Loucy (cell line): Measurements from ENCODE around the gene STARD13.

Experiments
- H2AFZ ChIP-seq: fragments of 200-600 bp; sonication (generic); 2 replicates; pipeline ENCODE4 v1.6.0; 2016; ENCODE audit warnings: antibody characterized with exemption, mild to moderate bottlenecking, low read length, moderate library complexity
- H3F3A ChIP-seq: fragments of 200-600 bp; 2 replicates; pipeline ENCODE4 v1.6.0; 2016; ENCODE audit warnings: antibody characterized with exemption, low read depth, mild to moderate bottlenecking
- H3K27me3 ChIP-seq: fragments of 200-600 bp; sonication (generic); 2 replicates; pipeline ENCODE4 v1.6.1; 2014; ENCODE audit warnings: low read length, mild to moderate bottlenecking; ENCODE audit not compliant: insufficient read depth, poor library complexity, severe bottlenecking
- H3K36me3 ChIP-seq: fragments of 200-600 bp; sonication (generic); 2 replicates; pipeline ENCODE4 v1.6.1; 2016; ENCODE audit warnings: low read length; ENCODE audit not compliant: insufficient read depth
- H3K4me1 ChIP-seq: fragments of 200-600 bp; sonication (generic); 2 replicates; pipeline ENCODE4 v1.5.1; 2014; ENCODE audit warnings: low read length, mild to moderate bottlenecking; ENCODE audit not compliant: insufficient read depth, poor library complexity, severe bottlenecking
- H3K4me2 ChIP-seq: fragments of 200-600 bp; sonication (generic); 2 replicates; pipeline ENCODE4 v1.6.0; 2014; ENCODE audit warnings: antibody characterized with exemption, low read length, low read depth, mild to moderate bottlenecking; ENCODE audit not compliant: poor library complexity, severe bottlenecking
- H3K4me3 ChIP-seq: fragments of 200-600 bp; sonication (generic); 2 replicates; pipeline ENCODE4 v1.5.1; 2014; ENCODE audit warnings: low read length, mild to moderate bottlenecking, mixed read lengths; ENCODE audit not compliant: poor library complexity, severe bottlenecking
- H3K79me2 ChIP-seq: fragments of 200-600 bp; sonication (generic); 2 replicates; pipeline ENCODE4 v1.6.1; 2014; ENCODE audit warnings: low read length; ENCODE audit not compliant: insufficient read depth
- H3K9ac ChIP-seq: fragments of 200-600 bp; sonication (generic); 2 replicates; pipeline ENCODE4 v1.6.0; 2014; ENCODE audit warnings: mild to moderate bottlenecking, low read depth, low read length, moderate library complexity; ENCODE audit not compliant: poor library complexity, severe bottlenecking
- H3K9me2 ChIP-seq: fragments of 200-600 bp; sonication (generic); replicated peaks from 2 replicates; pipeline ENCODE4 v1.6.1; 2016; ENCODE audit warnings: low read depth, low read length, mixed read lengths
- H3K9me3 ChIP-seq: fragments of 200-600 bp; sonication (generic); 2 replicates; pipeline ENCODE4 v1.6.1; 2014; ENCODE audit warnings: mild to moderate bottlenecking, antibody characterized with exemption, low read length, low read depth; ENCODE audit not compliant: insufficient read depth
- H4K20me1 ChIP-seq: fragments of 200-600 bp; sonication (generic); 2 replicates; pipeline ENCODE4 v1.6.0; 2014; ENCODE audit warnings: antibody characterized with exemption, low read length, mild to moderate bottlenecking; ENCODE audit not compliant: insufficient read depth, poor library complexity, severe bottlenecking
- EZH2phosphoT487 ChIP-seq: fragments of 200-600 bp; IDR thresholded peaks from 2 replicates; pipeline ENCODE4 v1.6.1; 2018; ENCODE audit warnings: antibody characterized with exemption, mild to moderate bottlenecking, moderate library complexity, borderline replicate concordance
- TF ChIP-seq, protein P1 (sequence below): fragments of 200-600 bp; sonication (generic); conservative IDR thresholded peaks from 2 replicates; pipeline ENCODE4 v1.5.1; 2014; ENCODE audit warnings: mild to moderate bottlenecking, antibody characterized with exemption, low read length

STARD13 gene

DNA sequence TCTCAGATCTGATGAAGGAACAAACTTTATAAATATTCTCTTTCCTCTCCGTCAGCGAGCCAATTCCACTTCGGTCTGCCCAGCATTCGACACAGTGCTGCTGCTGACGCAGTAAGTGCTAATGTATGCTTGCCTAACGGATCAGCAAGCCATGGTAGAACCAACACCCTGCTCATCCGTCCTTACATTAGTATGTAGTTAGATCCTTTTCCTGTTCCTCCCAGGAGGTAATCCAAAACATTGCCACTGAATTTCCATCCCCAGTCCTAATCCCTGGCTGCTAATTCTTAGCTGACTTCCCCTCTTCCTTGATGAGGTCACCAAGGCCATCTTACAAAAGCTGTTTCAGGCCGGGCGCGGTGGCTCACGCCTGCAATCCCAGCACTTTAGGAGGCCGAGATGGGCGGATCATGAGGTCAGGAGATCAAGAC lies 88.0 kb downstream of the STARD13 start:
- Histone ChIP-seq H3K36me3 (no peaks in the 10 kb centered on the region), H3K79me2 (no peaks in the 10 kb centered on the region), H4K20me1 (no peaks in the 10 kb centered on the region), H3K9ac (no peak overlapping the region), H3K4me1 (no peaks in the 10 kb centered on the region), H3K27me3 (no peaks in the 10 kb centered on the region), H3F3A (no peaks in the 10 kb centered on the region), H3K9me2 (no peaks in the 10 kb centered on the region), H3K4me3 (no peak overlapping the region), H3K4me2 (no peak overlapping the region), H3K9me3 (no peaks in the 10 kb centered on the region), H2AFZ (no peak overlapping the region)
- TF ChIP-seq, protein P1, sequence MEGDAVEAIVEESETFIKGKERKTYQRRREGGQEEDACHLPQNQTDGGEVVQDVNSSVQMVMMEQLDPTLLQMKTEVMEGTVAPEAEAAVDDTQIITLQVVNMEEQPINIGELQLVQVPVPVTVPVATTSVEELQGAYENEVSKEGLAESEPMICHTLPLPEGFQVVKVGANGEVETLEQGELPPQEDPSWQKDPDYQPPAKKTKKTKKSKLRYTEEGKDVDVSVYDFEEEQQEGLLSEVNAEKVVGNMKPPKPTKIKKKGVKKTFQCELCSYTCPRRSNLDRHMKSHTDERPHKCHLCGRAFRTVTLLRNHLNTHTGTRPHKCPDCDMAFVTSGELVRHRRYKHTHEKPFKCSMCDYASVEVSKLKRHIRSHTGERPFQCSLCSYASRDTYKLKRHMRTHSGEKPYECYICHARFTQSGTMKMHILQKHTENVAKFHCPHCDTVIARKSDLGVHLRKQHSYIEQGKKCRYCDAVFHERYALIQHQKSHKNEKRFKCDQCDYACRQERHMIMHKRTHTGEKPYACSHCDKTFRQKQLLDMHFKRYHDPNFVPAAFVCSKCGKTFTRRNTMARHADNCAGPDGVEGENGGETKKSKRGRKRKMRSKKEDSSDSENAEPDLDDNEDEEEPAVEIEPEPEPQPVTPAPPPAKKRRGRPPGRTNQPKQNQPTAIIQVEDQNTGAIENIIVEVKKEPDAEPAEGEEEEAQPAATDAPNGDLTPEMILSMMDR = no peak

DNA sequence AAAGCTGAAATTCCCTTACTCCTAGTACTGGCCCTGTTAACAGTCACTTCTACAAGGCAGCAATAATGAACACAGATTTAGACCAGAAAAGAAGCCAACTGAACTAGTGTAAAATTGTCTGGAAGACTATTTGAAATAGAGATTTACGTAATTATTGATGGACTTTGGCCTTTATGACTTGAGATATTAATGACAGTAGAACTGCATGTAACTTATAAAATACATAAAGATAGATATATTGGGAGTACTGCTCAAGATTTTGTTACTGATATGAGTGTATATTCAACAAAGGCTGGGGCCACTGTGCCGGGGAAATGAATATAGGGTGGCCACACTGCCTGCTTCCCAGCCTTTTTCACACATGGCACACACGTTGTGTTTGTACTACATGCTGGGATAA lies 88.8 kb downstream of the STARD13 start:
- H3K9me2 ChIP-seq = no peaks in the 10 kb centered on the region
- H2AFZ ChIP-seq = no peak overlapping the region
- no peaks in the 10 kb centered on the region for H3K9me3 ChIP-seq
- H3K4me3 ChIP-seq = no peak overlapping the region
- no peaks in the 10 kb centered on the region for H3K79me2 ChIP-seq
- no peaks in the 10 kb centered on the region for H3K36me3 ChIP-seq
- H3F3A ChIP-seq = no peaks in the 10 kb centered on the region
- H3K4me1 ChIP-seq = no peaks in the 10 kb centered on the region
- no peak overlapping the region for H3K4me2 ChIP-seq
- no peak for TF ChIP-seq EZH2phosphoT487
- TF ChIP-seq, protein P1 = no peak
- no peak overlapping the region for H3K9ac ChIP-seq
- H4K20me1 ChIP-seq = no peaks in the 10 kb centered on the region
- no peaks in the 10 kb centered on the region for H3K27me3 ChIP-seq

DNA sequence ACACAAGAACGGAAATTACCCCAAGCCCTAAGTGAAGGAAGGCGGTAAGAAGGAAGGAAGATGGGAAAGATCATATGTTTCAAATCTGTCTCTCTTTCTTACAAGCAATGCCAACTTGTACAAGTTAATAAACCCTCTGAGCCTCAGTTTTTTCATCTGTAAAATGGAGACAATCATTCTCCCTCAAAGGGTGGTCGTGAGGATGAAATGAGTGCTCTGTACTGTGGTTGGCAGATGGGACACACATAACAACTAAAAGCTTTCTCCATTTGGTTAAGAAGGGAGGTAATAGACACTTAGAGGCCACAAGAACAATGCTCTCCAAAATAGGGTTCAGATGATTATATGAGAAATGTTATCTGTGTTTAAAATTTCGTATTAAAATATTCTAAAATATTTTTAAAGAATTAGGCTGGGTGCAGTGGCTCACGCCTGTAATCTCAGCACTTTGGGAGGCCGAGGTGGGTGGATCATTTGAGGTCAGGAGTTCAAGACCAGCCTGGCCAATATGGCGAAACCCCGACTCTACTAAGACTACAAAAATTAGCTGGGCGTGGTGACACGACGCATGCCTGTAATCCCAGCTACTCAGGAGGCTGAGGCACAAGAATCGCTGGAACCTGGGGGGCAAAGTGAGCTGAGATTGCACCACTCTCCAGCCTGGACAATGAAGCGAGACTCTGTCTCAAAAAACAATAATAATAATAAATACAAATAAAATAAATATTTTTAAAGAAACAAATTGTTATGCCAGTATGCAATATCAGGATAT lies 89.7 kb downstream of the STARD13 start:
- H3K4me1 ChIP-seq = no peaks in the 10 kb centered on the region
- TF ChIP-seq, protein P1 = no peak
- TF ChIP-seq EZH2phosphoT487 = no peak
- no peaks in the 10 kb centered on the region for H3K79me2 ChIP-seq

More for the DNA sequence above, 89.7 kb downstream of the STARD13 start:
- Histone ChIP-seq H4K20me1 (no peaks in the 10 kb centered on the region), H3K36me3 (no peaks in the 10 kb centered on the region), H2AFZ (no peak overlapping the region), H3K27me3 (no peaks in the 10 kb centered on the region), H3K9me2 (no peaks in the 10 kb centered on the region), H3F3A (no peaks in the 10 kb centered on the region), H3K4me3 (no peak overlapping the region), H3K4me2 (no peak overlapping the region), H3K9me3 (no peaks in the 10 kb centered on the region), H3K9ac (no peak overlapping the region)
